B cell (primary cell): ENCODE data around the gene RIPOR1.

Experiments used
- CTCF ChIP-seq: fragments of 200-600 bp; IDR thresholded peaks from one replicate; pipeline ENCODE4 v1.8.0; 2022; ENCODE audit warnings: antibody characterized with exemption, mild to moderate bottlenecking
- EZH2 ChIP-seq: IDR thresholded peaks from 2 replicates; pipeline ENCODE4 v1.6.1; 2012; ENCODE audit warnings: borderline replicate concordance, low read depth, mild to moderate bottlenecking, moderate library complexity, low read length; ENCODE audit not compliant: insufficient read depth, poor library complexity, severe bottlenecking

DNA sequence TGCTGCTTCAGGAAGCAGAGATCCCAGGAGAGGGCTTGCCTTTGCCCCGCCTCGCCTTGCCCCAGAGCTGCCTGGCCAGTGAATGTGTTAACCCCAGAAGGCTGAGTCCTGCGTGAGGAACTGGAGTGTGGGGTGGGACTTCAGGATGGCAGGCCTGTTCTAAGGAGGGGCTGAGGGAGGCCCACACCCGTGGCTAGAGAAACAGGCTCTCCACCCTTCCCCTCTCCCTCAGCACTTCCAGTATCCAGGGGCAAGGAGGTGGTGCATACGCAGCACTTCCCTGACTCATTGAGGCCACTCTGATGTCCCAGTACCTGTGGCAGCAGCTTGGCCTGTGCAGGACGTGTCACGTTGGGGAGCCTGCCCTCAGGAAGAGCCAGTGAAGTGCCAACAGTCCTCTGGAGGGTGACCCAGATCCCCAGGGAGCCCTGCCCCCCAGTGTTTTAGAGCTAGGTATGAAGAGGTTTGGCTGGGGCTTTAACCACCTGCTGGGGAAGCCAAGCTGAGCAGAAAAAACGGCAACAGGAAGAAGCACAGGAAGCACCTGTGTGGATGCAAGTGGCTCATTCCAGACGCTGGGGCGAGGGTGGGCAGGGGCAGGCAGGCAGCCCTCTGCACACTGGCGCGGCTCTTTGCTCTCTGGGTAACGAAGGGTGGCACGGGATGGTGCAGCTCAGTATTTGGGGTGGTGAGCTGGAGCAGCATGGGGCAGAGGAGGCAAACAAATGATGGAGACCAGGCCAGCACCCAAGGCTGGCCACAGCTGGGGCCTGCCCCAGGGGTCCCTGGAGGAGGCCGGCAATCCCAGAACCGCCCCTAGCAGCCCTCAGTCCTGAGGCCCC, 19.0 kb downstream of the RIPOR1 start:
- TF ChIP-seq CTCF = no peak
- TF ChIP-seq EZH2 = no peak
